Stomach (tissue), 9 donors: ENCODE data around the gene ARHGEF25. TPM values are rescaled to one million over a fixed set of nuclear protein-coding genes. Genes with fewer than 3 reads are reported as not detected.
"Not testable (repeated sequence)": the region's sequence is repeated elsewhere in the genome, so short reads cannot be mapped to it uniquely, and the experiment has no call there.

Experiments
- DNase-seq, 2 donors: peaks; one replicate each; pipeline versions ENCODE4 v3.0.0 to v3.0.0-alpha.2; 2013 to 2019
- H3K27ac ChIP-seq, 5 donors: fragments of 200-600 bp in 4 of 5; sonication (generic) in 4 of 5; one replicate each; pipeline ENCODE4 v1.5.1; 2013 to 2019; ENCODE audit warnings: mild to moderate bottlenecking in 1 of 5, moderate library complexity in 1 of 5
- H3K27me3 ChIP-seq, 3 donors: fragments of 200-600 bp; sonication (generic); one replicate each; pipeline ENCODE4 v1.5.1; 2017 to 2019; ENCODE audit warnings: mixed run types in 1 of 3
- H3K36me3 ChIP-seq, 4 donors: fragments of 200-600 bp; sonication (generic); 1 replicate in 3 of 4; 2 replicates in 1 of 4; pipeline ENCODE4 v1.5.1; 2016 to 2019
- H3K4me1 ChIP-seq, 4 donors: fragments of 200-600 bp; sonication (generic); one replicate each; pipeline ENCODE4 v1.5.1; 2016 to 2019
- H3K4me3 ChIP-seq, 4 donors: fragments of 200-600 bp; sonication (generic) in 3 of 4; one replicate each; pipeline ENCODE4 v1.5.1; 2016 to 2019; ENCODE audit warnings: mild to moderate bottlenecking in 1 of 4
- H3K9me3 ChIP-seq, 4 donors: fragments of 200-600 bp; sonication (generic); one replicate each; pipeline ENCODE4 v1.5.1; 2016 to 2019
- EP300 ChIP-seq: sonication (generic); formaldehyde crosslinking; IDR thresholded peaks from one replicate; pipeline ENCODE4 v1.6.1; 2017; ENCODE audit warnings: antibody characterized with exemption
- POLR2A ChIP-seq, 4 donors: fragments of 450-650 bp; IDR thresholded peaks; one replicate each; pipeline ENCODE4 v1.6.1; 2016; ENCODE audit warnings: antibody characterized with exemption in 4 of 4, control low read depth in 2 of 4, mild to moderate bottlenecking in 1 of 4, moderate library complexity in 1 of 4
- POLR2AphosphoS5 ChIP-seq, 3 donors: sonication (generic); formaldehyde crosslinking; IDR thresholded peaks; one replicate each; pipeline ENCODE4 v1.6.1; 2016; ENCODE audit warnings: antibody characterized with exemption in 3 of 3
- WGBS, 5 donors: extraction: QIAGEN DNeasy Blood & Tissue Kit in 3 of 5; methylation state at CpG; one replicate each; pipeline versions ENCODE4 v1.1.5 to v1.1.7; 2013 to 2018; 5-methylcytosine and 5-hydroxymethylcytosine counted together
- intact Hi-C: fragments of 100-400 bp; cut with DNase I; formaldehyde crosslinking; loops from one replicate; pipeline ENCODE4 v1.15.1; 2023; ENCODE audit warnings: low total_unique reads
- polyA plus RNA-seq, 3 donors: library from polyadenylated mRNA; stranded (reverse); fragments of 200-250 nt; gene quantifications; one replicate each; pipeline ENCODE4 v1.2.3, GENCODE V29; 2013
- total RNA-seq, 5 donors: library from RNA; depleted of rRNA; stranded (reverse); fragments of >200 nt; gene quantifications; one replicate each; pipeline versions ENCODE4 v1.1.0 to v1.2.3, GENCODE V29; 2014 to 2016
- TF ChIP-seq, protein P1 (sequence below), 7 experiments: fragments of 450-650 bp in 4 of 7; fragments of 200-600 bp in 3 of 7; sonication (generic) in 3 of 7; IDR thresholded peaks; one replicate each; pipeline ENCODE4 v1.5.1; 2016 to 2019; ENCODE audit warnings: antibody characterized with exemption in 7 of 7, control low read depth in 2 of 7, mild to moderate bottlenecking in 1 of 7
- donor health status: healthy with polysubstance abuse.
- donor health status: Bipolar disorder and iron deficiency.
- donor health status: healthy.

The ARHGEF25 gene
- total and polyA plus RNA-seq, 8 donors, result 18.7 to 220 (median 30.4) TPM

DNA sequence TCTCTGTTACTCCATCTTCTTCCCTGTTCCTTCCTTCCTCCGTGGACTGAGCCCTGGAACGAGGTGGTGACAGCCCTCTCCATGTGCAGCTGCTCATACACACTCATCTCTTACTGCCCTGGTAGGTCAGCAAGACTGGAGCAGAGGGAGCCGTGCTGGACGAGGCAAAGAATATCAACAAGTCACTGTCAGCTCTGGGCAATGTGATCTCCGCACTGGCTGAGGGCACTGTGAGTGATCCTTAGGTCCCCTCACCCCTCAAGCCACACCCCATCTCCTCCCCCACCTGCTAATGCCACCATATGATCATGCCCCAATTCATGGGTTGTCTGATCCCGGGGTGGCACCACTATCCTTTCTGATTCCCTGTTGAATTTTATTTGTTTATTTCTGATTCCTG lies 42.4 kb upstream of the ARHGEF25 start:
- no peak overlapping the region for H3K4me3 ChIP-seq
- H3K9me3 ChIP-seq, result no peaks in the 10 kb centered on the region
- H3K27ac ChIP-seq, result no peak overlapping the region
- no peak for DNase-seq
- H3K36me3 ChIP-seq, result peaks cover 0 to 12% (median 9%) of the 10 kb centered on the region in 4 donors
- TF ChIP-seq POLR2AphosphoS5 (IDR thresholded peaks at IDR 0.05), result no peak
- no peak for TF ChIP-seq EP300
- TF ChIP-seq POLR2A (IDR thresholded peaks at IDR 0.05), result no peak
- TF ChIP-seq, protein P1, sequence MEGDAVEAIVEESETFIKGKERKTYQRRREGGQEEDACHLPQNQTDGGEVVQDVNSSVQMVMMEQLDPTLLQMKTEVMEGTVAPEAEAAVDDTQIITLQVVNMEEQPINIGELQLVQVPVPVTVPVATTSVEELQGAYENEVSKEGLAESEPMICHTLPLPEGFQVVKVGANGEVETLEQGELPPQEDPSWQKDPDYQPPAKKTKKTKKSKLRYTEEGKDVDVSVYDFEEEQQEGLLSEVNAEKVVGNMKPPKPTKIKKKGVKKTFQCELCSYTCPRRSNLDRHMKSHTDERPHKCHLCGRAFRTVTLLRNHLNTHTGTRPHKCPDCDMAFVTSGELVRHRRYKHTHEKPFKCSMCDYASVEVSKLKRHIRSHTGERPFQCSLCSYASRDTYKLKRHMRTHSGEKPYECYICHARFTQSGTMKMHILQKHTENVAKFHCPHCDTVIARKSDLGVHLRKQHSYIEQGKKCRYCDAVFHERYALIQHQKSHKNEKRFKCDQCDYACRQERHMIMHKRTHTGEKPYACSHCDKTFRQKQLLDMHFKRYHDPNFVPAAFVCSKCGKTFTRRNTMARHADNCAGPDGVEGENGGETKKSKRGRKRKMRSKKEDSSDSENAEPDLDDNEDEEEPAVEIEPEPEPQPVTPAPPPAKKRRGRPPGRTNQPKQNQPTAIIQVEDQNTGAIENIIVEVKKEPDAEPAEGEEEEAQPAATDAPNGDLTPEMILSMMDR (IDR thresholded peaks at IDR 0.05), result no peak
- peaks cover 0 to 12% (median 0%) of the 10 kb centered on the region in 3 donors for H3K27me3 ChIP-seq
- intact Hi-C loops, result no loop called here
- 77 to 85% (median 80%) methylated on average over 6 of the region's 6 CpGs for WGBS, 5 donors
- H3K4me1 ChIP-seq, result no peaks in the 10 kb centered on the region

- H3K27me3 ChIP-seq, result peaks cover 0 to 10% (median 0%) of the 10 kb centered on the region in 3 donors
- DNase-seq, result no peak
- 85 to 88% (median 88%) methylated on average over 18 of the region's 18 CpGs for WGBS, 5 donors
Measured at GRCh38 chr12:57569858-57570257, 41.4 kb upstream of the ARHGEF25 start.

GRCh38 chr12:57570438-57570837 lies 40.8 kb upstream of the ARHGEF25 start:
- H3K9me3 ChIP-seq, H3K27ac ChIP-seq, intact Hi-C loops, H3K27me3 ChIP-seq, H3K4me1 ChIP-seq, H3K4me3 ChIP-seq, DNase-seq: not testable (repeated sequence)
- peaks cover 0 to 12% (median 11%) of the 10 kb centered on the region in 4 donors for H3K36me3 ChIP-seq
- WGBS, 5 donors, result 82 to 91% (median 87%) methylated on average over 13 of the region's 13 CpGs

More at GRCh38 chr12:57569858-57570257, 41.4 kb upstream of the ARHGEF25 start:
- TF ChIP-seq EP300, result no peak
- TF ChIP-seq POLR2A (IDR thresholded peaks at IDR 0.05), result no peak
- TF ChIP-seq, protein P1 (IDR thresholded peaks at IDR 0.05), result no peak
- no peak for TF ChIP-seq POLR2AphosphoS5 (IDR thresholded peaks at IDR 0.05)
- Histone ChIP-seq H3K27ac (no peak overlapping the region), H3K4me1 (no peaks in the 10 kb centered on the region), H3K36me3 (peaks cover 0 to 12% (median 9%) of the 10 kb centered on the region in 4 donors), H3K4me3 (no peak overlapping the region), H3K9me3 (no peaks in the 10 kb centered on the region)
- intact Hi-C loops, result no loop called here

DNA sequence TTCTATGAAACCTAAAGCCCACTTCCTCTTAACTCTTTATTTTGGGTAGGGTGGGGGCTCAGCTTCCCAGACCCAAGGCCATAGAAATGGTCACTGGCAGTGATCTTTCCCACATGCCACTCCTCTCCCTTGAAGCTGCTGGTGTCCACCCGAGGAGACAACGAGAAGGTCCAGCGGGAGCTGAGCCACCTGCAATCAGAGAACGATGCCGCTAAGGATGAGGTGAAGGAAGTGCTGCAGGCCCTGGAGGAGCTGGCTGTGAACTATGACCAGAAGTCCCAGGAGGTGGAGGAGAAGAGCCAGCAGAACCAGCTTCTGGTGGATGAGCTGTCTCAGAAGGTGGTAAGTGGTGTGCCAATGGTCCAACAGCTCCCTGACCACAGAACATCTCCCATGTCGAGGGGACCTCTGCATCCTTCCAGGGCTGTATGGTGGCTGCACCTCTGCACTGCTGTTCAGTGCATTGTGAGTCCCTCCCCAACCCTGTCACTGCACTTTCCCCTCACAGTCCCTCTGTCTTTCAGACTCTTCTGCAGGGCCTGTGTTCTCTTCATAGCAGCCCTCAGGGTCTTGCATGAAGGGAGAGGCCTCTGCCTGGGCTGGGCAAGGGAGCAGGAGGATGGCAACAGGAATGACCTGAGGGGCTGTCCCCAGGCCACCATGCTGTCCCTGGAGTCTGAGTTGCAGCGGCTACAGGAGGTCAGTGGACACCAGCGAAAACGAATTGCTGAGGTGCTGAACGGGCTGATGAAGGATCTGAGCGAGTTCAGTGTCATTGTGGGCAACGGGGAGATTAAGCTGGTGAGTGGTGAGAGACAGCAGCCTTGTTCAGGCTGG lies 39.1 kb upstream of the ARHGEF25 start:
- TF ChIP-seq EP300 (no peak), POLR2A (IDR thresholded peaks at IDR 0.05) (no peak), POLR2AphosphoS5 (IDR thresholded peaks at IDR 0.05) (no peak)
- TF ChIP-seq, protein P1 (IDR thresholded peaks at IDR 0.05), result no peak
- 88 to 93% (median 89%) methylated on average over 12 of the region's 12 CpGs for WGBS, 5 donors
- no peak overlapping the region for H3K27ac ChIP-seq
- H3K4me1 ChIP-seq, result no peaks in the 10 kb centered on the region
- peaks cover 0 to 7% (median 0%) of the 10 kb centered on the region in 3 donors for H3K27me3 ChIP-seq
- peaks cover 0 to 17% (median 13%) of the 10 kb centered on the region in 4 donors for H3K36me3 ChIP-seq
- no peaks in the 10 kb centered on the region for H3K9me3 ChIP-seq
- DNase-seq, result no peak
- intact Hi-C loops, result no loop called here
- no peak overlapping the region for H3K4me3 ChIP-seq

DNA sequence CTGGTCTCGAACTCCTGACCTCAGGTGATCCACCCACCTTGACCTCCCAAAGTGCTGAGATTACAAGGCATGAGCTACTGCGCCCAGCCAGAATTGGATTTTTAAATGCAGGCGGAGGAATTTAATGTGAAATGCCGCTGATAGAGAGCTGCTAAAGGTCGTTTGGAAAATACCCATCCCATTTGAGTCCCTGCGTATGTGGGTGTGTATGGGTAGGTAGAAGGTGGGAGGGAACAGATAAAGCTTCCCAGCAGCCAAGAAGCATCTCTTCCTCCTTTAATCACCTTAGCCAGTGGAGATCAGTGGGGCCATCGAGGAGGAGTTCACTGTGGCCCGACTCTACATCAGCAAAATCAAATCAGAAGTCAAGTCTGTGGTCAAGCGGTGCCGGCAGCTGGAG lies 36.4 kb upstream of the ARHGEF25 start:
- intact Hi-C loops, result no loop called here
- DNase-seq, result no peak
- H3K27ac ChIP-seq, result no peak overlapping the region
- no peak for TF ChIP-seq EP300
- TF ChIP-seq, protein P1 (IDR thresholded peaks at IDR 0.05), result no peak
- no peak for TF ChIP-seq POLR2A (IDR thresholded peaks at IDR 0.05)
- TF ChIP-seq POLR2AphosphoS5 (IDR thresholded peaks at IDR 0.05), result no peak
- H3K36me3 ChIP-seq, result peaks cover 0 to 17% (median 14%) of the 10 kb centered on the region in 4 donors
- WGBS, 5 donors, result 81 to 91% (median 88%) methylated on average over 10 of the region's 10 CpGs
- no peaks in the 10 kb centered on the region for H3K9me3 ChIP-seq
- no peak overlapping the region for H3K4me3 ChIP-seq
- H3K4me1 ChIP-seq, result no peaks in the 10 kb centered on the region
- H3K27me3 ChIP-seq, result no peaks in the 10 kb centered on the region
